ENCODE results near the gene IFNL1.

DNA sequence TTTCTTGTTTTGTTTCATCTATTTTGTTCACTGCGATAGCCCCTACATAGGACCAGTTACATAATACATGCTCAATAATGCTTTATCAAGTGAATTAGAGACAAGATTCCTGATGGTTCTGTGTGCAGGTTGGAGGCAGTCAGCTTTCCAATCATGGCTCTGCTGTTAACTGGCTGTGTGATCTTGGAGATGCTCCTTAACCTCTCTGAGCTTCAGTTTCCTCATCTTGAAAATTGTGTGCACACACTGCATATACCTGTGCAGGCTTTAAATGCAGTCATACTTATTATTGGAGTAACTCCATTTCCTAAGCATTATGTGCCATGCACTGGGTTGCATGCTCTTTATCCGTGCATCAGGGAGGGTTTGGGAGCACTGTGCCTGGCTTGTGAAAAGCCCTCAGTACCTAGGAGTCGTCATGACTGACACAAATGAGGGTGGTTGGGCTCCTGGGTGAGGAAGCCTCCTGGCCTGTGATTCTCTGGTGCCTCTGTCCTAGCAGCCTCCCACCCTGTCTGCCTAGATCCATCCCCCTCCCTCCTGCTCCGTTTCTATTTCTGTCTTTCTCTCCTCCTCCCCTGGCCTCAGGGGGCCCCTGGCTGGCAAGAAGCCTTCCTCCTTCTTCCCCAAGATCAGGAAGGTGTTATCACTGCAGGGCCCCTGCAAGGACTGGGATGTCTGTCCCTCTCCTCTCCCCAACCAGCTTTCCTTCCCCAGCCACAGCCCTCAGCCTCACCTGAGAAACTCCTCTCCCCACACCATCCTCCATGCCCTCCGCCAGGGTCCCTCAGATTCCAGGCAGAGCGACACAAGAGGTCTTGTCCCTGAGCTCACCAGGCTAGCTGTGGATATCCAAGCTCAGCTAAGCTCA is 8.7 kb downstream of the IFNL1 start:
- TF ChIP-seq SIN3A (IDR thresholded peaks at IDR 0.05; ENCODE audit: borderline replicate concordance, insufficient read depth, low read length): no peak
- no peak for TF ChIP-seq POLR2AphosphoS5 (IDR thresholded peaks at IDR 0.05; ENCODE audit: low read depth, low read length)
- no peak for TF ChIP-seq TAF1 (IDR thresholded peaks at IDR 0.05; ENCODE audit: borderline replicate concordance, insufficient read depth, low read length)
- no peak for TF ChIP-seq REST (IDR thresholded peaks at IDR 0.05; ENCODE audit: insufficient read depth in 1 of 2, low read depth in 2 of 2, low read length in 2 of 2)
- TF ChIP-seq FOXP2 (optimal IDR thresholded peaks at IDR 0.05; ENCODE audit: borderline replicate concordance, extremely low read depth, extremely low read length, insufficient read depth): no peak

Measured in PFSK-1 (cell line).